NOMO-1 (cell line): ENCODE results near the gene ZNF765.
"Not testable (repeated sequence)": the region's sequence is repeated elsewhere in the genome, so short reads cannot be mapped to it uniquely, and the experiment has no call there.

Experiments
- DNase-seq, 2 experiments: peaks; one replicate each; lab custom pipeline; 2025; ENCODE audit not compliant: unreplicated experiment in 2 of 2; lab: John Stamatoyannopoulos, UW

The ZNF765 gene

GRCh38 chr19:53394974-53395839 is at the start of gene ZNF765:
Gene ZNF765, plus strand, starts transcription at chr19:53395149. Its CDS starts 2,867 bp downstream, at chr19:53398016.
- DNase-seq = peak; percentile 79 to 90

GRCh38 chr19:53355739-53356138 is 39.2 kb upstream of the ZNF765 start:
- DNase-seq = no peak

DNA sequence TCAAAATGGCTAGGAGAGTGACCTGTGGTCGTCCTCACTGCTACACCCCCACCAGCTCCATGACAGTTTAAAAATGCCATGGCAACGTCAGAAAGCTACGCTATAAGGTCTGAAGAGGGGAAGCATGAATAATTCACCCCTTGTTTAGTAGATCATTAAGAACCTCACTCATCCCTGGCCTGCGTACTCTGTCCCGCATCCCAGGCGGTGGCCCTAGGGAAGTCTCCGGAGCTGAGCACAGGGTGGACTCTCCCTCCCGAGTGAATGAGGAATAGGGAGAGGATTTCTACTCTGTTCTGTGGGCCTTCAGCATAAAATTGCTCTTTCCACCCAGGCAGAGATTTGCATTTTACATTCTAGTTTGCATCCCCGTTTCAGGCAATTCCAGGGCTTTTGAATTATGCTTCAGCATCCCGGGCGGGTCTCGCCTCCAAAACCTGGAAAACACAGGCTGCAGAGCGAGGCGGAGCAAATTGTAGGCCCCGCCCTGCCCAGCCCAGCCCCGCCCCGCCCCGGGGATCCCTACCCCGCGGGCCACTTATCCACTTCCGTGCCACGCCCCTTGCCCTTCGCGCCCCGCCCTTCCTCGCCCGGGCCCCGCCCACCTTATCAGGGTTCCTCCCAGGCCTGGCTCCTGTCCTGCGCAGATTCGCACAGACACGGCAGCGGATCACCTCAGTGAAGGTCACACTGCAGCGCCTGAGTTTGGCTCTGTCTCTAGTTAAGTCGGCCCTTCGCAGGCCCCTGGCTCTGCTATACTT is 36.9 kb upstream of the ZNF765 start:
- DNase-seq = no peak

DNA sequence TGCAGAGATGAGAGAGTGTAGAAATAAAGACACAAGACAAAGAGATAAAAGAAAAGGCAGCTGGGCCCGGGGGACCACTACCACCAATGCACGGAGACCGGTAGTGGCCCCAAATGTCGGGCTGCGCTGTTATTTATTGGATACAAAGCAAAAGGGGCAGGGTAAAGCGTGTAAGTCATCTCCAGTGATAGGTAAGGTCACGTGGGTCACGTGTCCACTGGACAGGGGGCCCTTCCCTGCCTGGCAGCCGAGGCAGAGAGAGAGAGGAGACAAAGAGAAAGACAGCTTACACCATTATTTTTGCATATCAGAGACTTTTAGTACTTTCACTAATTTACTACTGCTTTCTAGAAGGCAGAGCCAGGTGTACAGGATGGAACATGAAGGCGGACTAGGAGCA is 34.9 kb upstream of the ZNF765 start:
- not testable (repeated sequence) for DNase-seq

GRCh38 chr19:53365134-53365898 is 29.6 kb upstream of the ZNF765 start, which contains the start of gene ZNF525:
Gene ZNF525, plus strand, starts transcription at chr19:53365705. Its CDS starts 6,577 bp downstream, at chr19:53372282.
- DNase-seq = peak; percentile 85 to 93

GRCh38 chr19:53365899-53366493 is 29.0 kb upstream of the ZNF765 start:
- peak in 1 of 2 experiments; percentile 49 for DNase-seq

DNA sequence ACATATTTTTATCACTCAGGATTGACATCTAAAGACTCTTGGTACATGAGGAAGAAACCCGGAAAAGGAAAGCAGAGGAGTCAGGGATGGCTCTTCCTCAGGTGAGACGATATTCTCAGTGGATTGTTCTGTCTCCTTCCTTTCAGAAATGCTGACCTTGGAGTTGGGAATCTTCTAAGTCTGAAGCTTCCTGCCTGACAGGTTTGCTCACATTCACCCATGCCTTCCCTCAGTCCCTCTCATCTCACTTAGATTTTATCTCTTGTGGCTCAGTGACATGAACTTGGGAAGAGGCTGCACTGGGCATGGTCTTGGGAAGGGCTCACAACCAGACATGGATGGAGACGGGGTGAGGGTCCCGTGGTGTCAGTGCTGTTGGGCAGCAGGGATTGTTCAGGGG is 22.8 kb upstream of the ZNF765 start:
- DNase-seq = no peak

DNA sequence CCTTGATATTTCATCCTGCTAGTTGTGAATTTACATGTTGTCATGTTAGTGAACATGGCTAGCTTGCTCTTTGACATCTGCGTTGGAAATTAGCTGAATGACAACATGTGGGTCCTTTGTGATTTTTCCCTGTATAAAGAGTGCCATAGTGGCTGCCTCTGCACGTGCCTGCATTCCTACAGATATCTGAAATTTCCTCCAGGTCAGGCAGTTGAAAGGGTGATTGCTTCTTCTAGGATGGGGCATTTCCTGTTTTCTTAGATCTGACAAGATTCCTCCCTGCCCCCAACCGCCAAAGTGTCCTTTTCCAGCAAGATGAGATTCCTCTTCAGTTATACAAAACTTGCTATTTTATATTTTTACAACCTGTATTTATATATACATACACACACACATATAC is 20.7 kb upstream of the ZNF765 start:
- DNase-seq = no peak

- DNase-seq = no peak
Measured at GRCh38 chr19:53374743-53375142, 20.2 kb upstream of the ZNF765 start.

- DNase-seq = no peak
Measured at GRCh38 chr19:53381376-53381775, 13.6 kb upstream of the ZNF765 start.

DNA sequence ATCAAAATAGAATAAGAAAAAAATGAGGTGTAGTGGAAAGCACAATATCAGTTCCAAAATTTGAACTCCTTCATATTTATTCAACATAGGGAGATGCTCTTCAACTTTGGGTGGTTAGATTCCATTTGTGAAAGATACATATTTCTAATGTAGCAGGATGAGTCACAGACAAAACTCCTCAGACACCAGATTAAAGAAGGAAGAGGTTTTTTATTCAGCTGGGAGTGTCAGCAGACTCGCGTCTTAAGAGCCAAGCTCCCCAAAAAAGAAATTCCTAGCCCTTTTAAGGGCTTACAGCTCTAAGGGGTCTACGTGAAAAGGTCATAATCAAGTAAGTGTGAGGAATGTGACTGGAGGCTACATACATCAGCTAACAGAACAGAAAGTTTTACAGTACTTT is 6.8 kb upstream of the ZNF765 start:
- no peak for DNase-seq

- DNase-seq = no peak
Measured at GRCh38 chr19:53388904-53389303, 6.0 kb upstream of the ZNF765 start.

DNA sequence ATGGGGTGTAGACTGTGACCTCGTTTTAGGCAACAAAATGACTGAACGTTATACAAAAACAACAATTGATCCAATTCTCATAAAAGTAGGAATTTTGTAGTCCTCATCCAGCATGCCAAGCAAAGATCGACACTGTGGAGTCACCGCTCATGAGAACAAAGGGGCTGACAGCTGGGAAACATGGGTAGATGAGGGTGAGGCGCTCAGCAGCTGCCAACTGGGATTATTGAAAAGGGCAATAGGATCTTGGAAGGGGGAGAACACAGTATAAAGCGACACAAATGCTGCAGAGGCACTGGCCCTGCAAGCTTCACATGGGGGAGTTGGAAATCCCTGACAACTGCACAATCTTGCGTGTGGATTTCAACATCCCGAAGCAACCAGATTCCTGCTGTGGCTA is 5.4 kb upstream of the ZNF765 start:
- no peak for DNase-seq

DNA sequence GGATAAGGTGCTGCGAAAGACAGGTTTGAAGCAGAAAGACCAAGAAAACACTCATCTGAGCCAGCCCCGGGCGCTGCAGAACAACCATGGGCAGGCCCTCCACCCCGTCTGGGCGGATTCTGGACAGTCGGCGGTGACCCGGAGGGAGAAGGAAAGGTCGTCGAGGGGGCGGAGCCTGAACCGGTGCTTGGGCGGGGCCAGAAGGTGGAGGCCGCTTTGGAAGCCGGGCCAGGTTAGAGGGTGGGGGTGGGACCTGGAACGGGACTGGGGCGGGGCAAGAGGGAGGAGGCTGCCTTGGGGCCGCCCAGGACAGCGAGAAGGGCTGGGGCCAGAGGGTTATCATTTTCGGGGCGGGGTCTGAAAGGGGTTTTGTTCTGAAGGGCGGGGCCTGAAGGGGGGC is 5.0 kb upstream of the ZNF765 start:
- no peak for DNase-seq

DNA sequence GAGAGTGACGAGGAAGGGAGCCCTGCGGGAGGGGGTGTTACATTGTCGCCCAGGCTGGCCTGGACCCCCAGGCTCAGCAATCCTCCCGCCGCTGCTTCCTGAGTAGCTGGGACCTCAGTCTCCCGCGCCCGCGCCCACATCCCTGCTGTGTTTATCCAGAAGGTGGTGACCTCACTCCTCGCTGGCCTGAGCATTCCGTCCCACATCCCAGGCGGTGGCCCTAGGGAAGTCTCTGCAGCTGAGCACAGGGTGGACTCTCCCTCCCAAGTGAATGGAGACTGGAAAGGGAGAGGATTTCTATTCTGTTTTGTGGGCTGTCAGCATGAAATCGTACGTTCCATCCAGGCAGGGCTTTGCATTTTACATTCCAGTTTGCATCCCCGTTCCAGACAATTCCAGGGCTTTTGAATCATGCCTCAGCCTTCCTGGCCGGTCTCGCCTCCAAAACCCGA is 401 bp upstream of the ZNF765 start:
- no peak for DNase-seq

DNA sequence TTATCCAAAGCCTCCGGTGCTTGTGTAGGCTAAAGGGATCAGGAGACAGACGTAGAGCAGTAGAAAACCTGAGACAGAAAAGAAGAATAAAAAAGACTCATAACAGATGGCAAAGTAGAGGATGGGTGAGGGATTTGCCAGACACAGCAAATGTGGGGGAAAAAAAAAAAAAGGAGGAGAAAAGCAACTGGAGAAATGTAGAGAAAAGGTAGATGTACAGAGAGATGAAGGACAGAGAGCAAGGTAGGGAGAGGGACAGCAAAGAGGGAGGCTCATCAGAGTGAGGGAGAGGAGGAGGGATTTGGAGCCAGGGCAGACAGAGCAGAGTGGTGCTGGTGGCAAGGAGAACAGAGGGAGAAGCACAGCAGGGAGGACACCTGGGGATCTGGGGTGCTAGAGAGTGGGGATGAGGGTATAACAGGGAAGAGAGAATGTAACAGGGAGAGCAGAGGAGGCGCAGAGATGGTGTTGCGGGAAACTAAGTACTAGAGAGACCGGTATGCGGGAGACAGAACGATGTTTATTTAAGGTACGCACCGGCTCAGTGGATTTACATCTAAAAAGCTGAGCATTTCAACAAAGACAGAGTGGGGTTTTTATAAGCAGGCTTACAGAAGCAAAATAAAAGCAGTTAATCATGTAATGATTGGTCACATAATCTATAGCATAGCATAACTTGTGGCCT is 1.0 kb downstream of the ZNF765 start:
- DNase-seq = not testable (repeated sequence)

- DNase-seq = no peak
Measured at GRCh38 chr19:53396525-53396868, 1.5 kb downstream of the ZNF765 start.

- DNase-seq = not testable (repeated sequence)
Measured at GRCh38 chr19:53397918-53398317, 3.0 kb downstream of the ZNF765 start.

GRCh38 chr19:53409505-53410204 is 14.7 kb downstream of the ZNF765 start:
- DNase-seq = no peak
